SK-N-SH (cell line): Measurements from ENCODE around the gene ARHGEF12. TPM values are rescaled to one million over a fixed set of nuclear protein-coding genes. Genes with fewer than 3 reads are reported as not detected.

Experiments used
- CTCF ChIA-PET: fragments of 300-600, 350-600 bp; formaldehyde crosslinking; extraction: SDS; loops from one replicate; lab custom pipeline; 2021; lab: Yijun Ruan, JAX
- POLR2A ChIA-PET: fragments of 350-600 bp; sonication (Branson Sonifier 250); formaldehyde crosslinking; extraction: SDS; loops from one replicate; lab custom pipeline; 2020; ENCODE audit warnings: antibody characterized with exemption, inconsistent platforms; lab: Yijun Ruan, JAX
- DNase-seq: peaks from one replicate; pipeline ENCODE4 v3.0.0; 2012
- H2AFZ ChIP-seq: fragments of 200-600 bp; sonication (generic); 2 replicates; pipeline ENCODE4 v1.8.1; 2016; ENCODE audit warnings: antibody characterized with exemption, mild to moderate bottlenecking, low read depth
- H3F3A ChIP-seq: fragments of 200-600 bp; sonication (generic); replicated peaks from 2 replicates; pipeline ENCODE3; 2016; ENCODE audit warnings: antibody characterized with exemption, mild to moderate bottlenecking; ENCODE audit not compliant: insufficient read depth
- H3K27ac ChIP-seq, 2 experiments: fragments of 200-500 bp in 1 of 2; fragments of 200-600 bp in 1 of 2; sonication (Bioruptor generic) in 1 of 2; sonication (generic), shearing (Covaris generic) in 1 of 2; 2 replicates each; pipeline versions ENCODE4 v1.5.1 to v1.6.1; 2014 to 2016; ENCODE audit warnings: low read depth in 2 of 2, inconsistent platforms in 1 of 2, low read length in 1 of 2, mild to moderate bottlenecking in 1 of 2, mixed read lengths in 1 of 2
- H3K27me3 ChIP-seq: fragments of 200-600 bp; sonication (generic), shearing (Covaris generic); 2 replicates; pipeline ENCODE4 v1.6.1; 2016; ENCODE audit warnings: mixed run types; ENCODE audit not compliant: insufficient read depth
- H3K36me3 ChIP-seq, 2 experiments: fragments of 200-500 bp in 1 of 2; fragments of 200-600 bp in 1 of 2; sonication (Bioruptor generic) in 1 of 2; sonication (generic) in 1 of 2; replicated peaks in 1 of 2; 2 replicates each; pipeline versions ENCODE3 to v1.5.1; 2014 to 2016; ENCODE audit warnings: low read length in 1 of 2, mild to moderate bottlenecking in 1 of 2; ENCODE audit not compliant: insufficient read depth in 2 of 2, control insufficient read depth in 1 of 2
- H3K4me1 ChIP-seq, 2 experiments: fragments of 200-500 bp in 1 of 2; fragments of 200-600 bp in 1 of 2; sonication (Bioruptor generic) in 1 of 2; sonication (generic), shearing (Covaris generic) in 1 of 2; 2 replicates each; pipeline versions ENCODE4 v1.5.1 to v1.6.1; 2014 to 2016; ENCODE audit warnings: low read depth in 1 of 2, low read length in 1 of 2, mixed run types in 1 of 2; ENCODE audit not compliant: insufficient read depth in 2 of 2, control insufficient read depth in 1 of 2
- H3K4me2 ChIP-seq: fragments of 200-600 bp; sonication (generic), shearing (Covaris generic); 2 replicates; pipeline ENCODE4 v1.6.1; 2017; ENCODE audit warnings: mixed run types
- H3K4me3 ChIP-seq, 2 experiments: fragments of 200-500 bp in 1 of 2; fragments of 200-600 bp in 1 of 2; sonication (Bioruptor generic) in 1 of 2; sonication (generic), shearing (Covaris generic) in 1 of 2; 2 replicates each; pipeline versions ENCODE4 v1.5.1 to v1.8.1; 2014 to 2016; ENCODE audit warnings: low read depth in 2 of 2, inconsistent platforms in 1 of 2, low read length in 1 of 2, mild to moderate bottlenecking in 1 of 2, mixed read lengths in 1 of 2, moderate library complexity in 1 of 2
- H3K79me2 ChIP-seq: fragments of 200-600 bp; sonication (generic); 2 replicates; pipeline ENCODE4 v1.8.1; 2017; ENCODE audit warnings: mild to moderate bottlenecking; ENCODE audit not compliant: insufficient read depth
- H3K9ac ChIP-seq: fragments of 200-600 bp; sonication (generic); 2 replicates; pipeline ENCODE4 v1.6.1; 2017; ENCODE audit warnings: mixed run types
- H3K9me2 ChIP-seq: fragments of 200-600 bp; sonication (generic); 2 replicates; pipeline ENCODE4 v1.6.1; 2017; ENCODE audit warnings: mixed run types
- H3K9me3 ChIP-seq: fragments of 200-600 bp; sonication (generic); 2 replicates; pipeline ENCODE4 v1.6.1; 2017; ENCODE audit warnings: mixed run types, mild to moderate bottlenecking, moderate library complexity
- H4K20me1 ChIP-seq: fragments of 200-600 bp; sonication (generic); 2 replicates; pipeline ENCODE4 v1.6.1; 2017; ENCODE audit warnings: mild to moderate bottlenecking, mixed run types; ENCODE audit not compliant: insufficient read depth
- CHD2 ChIP-seq: fragments of 150-350 bp; IDR thresholded peaks from 2 replicates; pipeline ENCODE4 v1.6.1; 2018; ENCODE audit warnings: low read length; ENCODE audit not compliant: partially characterized antibody
- EP300 ChIP-seq, 2 experiments: IDR thresholded peaks; 2 replicates each; pipeline versions ENCODE4 v1.4.0 to v1.6.1; 2012; ENCODE audit warnings: borderline replicate concordance in 1 of 2, low read depth in 1 of 2, low read length in 1 of 2
- FOSL2 ChIP-seq: IDR thresholded peaks from 2 replicates; pipeline ENCODE4 v1.4.0; 2012; ENCODE audit warnings: low read depth, mild to moderate bottlenecking, moderate library complexity, borderline replicate concordance
- FOXJ3 ChIP-seq: sonication (generic); formaldehyde crosslinking; IDR thresholded peaks from 2 replicates; pipeline ENCODE4 v1.5.1; 2020; ENCODE audit warnings: mild to moderate bottlenecking, missing genetic modification reagents
- FOXM1 ChIP-seq: IDR thresholded peaks from 2 replicates; pipeline ENCODE4 v1.4.0; 2012; ENCODE audit warnings: low read depth, mild to moderate bottlenecking
- GABPA ChIP-seq: IDR thresholded peaks from 2 replicates; pipeline ENCODE4 v1.4.0; 2012; ENCODE audit warnings: low read depth, mild to moderate bottlenecking
- JUND ChIP-seq: IDR thresholded peaks from 2 replicates; pipeline ENCODE4 v1.4.0; 2012
- MAX ChIP-seq: IDR thresholded peaks from 2 replicates; pipeline ENCODE4 v1.4.0; 2012; ENCODE audit warnings: low read depth
- MEF2A ChIP-seq: IDR thresholded peaks from 2 replicates; pipeline ENCODE4 v1.4.0; 2012; ENCODE audit warnings: low read depth, borderline replicate concordance
- MXI1 ChIP-seq: IDR thresholded peaks from 2 replicates; pipeline ENCODE4 v1.6.1; 2012; ENCODE audit warnings: mild to moderate bottlenecking, low read depth, low read length, improper control_type of control experiment
- NFIC ChIP-seq: IDR thresholded peaks from 2 replicates; pipeline ENCODE4 v1.4.0; 2012; ENCODE audit warnings: borderline replicate concordance
- NRF1 ChIP-seq: IDR thresholded peaks from 2 replicates; pipeline ENCODE4 v1.6.1; 2012; ENCODE audit warnings: low read depth, mild to moderate bottlenecking, low read length
- PBX3 ChIP-seq: IDR thresholded peaks from 2 replicates; pipeline ENCODE4; 2012
- POLR2AphosphoS5 ChIP-seq: IDR thresholded peaks from 2 replicates; pipeline ENCODE4 v1.6.1; 2012; ENCODE audit warnings: low read depth, low read length
- RAD21 ChIP-seq: IDR thresholded peaks from 2 replicates; pipeline ENCODE4 v1.6.1; 2012; ENCODE audit warnings: mild to moderate bottlenecking, low read length
- RCOR1 ChIP-seq: fragments of 150-350 bp; IDR thresholded peaks from 2 replicates; pipeline ENCODE4 v1.6.1; 2017; ENCODE audit warnings: antibody characterized with exemption, low read length
- RXRA ChIP-seq: IDR thresholded peaks from 2 replicates; pipeline ENCODE4 v1.4.0; 2012; ENCODE audit warnings: low read depth, mild to moderate bottlenecking, borderline replicate concordance
- SMC3 ChIP-seq: IDR thresholded peaks from 2 replicates; pipeline ENCODE4 v1.6.1; 2012; ENCODE audit warnings: low read depth, low read length, improper control_type of control experiment
- TCF12 ChIP-seq: IDR thresholded peaks from 2 replicates; pipeline ENCODE4 v1.4.0; 2012
- TEAD4 ChIP-seq: IDR thresholded peaks from 2 replicates; pipeline ENCODE4 v1.4.0; 2012; ENCODE audit warnings: mild to moderate bottlenecking, borderline replicate concordance; ENCODE audit not compliant: insufficient read depth
- YY1 ChIP-seq: IDR thresholded peaks from 2 replicates; pipeline ENCODE4 v1.4.0; 2012; ENCODE audit warnings: low read depth, mild to moderate bottlenecking
- ZBTB33 ChIP-seq: IDR thresholded peaks from 2 replicates; pipeline ENCODE4 v1.4.0; 2012; ENCODE audit warnings: low read depth, borderline replicate concordance
- WGBS: methylation state at CpG from one replicate; pipeline ENCODE4 v1.1.6; 2017; ENCODE audit warnings: low lambda C conversion rate; 5-methylcytosine and 5-hydroxymethylcytosine counted together
- polyA plus RNA-seq, 3 experiments: library from polyadenylated mRNA; depleted of rRNA; stranded (reverse); fragments of >200 nt; gene quantifications; 2 replicates each; pipeline ENCODE4 v1.2.3, GENCODE V29; 2012

The ARHGEF12 gene
- polyA plus RNA-seq, 1 of the 3 experiments (the other 2 are of a cell fraction): 12.3 TPM

GRCh38 chr11:120330045-120330444, 6.2 kb upstream of the ARHGEF12 start:
- Histone ChIP-seq H3K4me3 (no peak overlapping the region), H3K4me2 (peak overlapping the region; percentile 34; the same call in 1 of the 2 replicates), H2AFZ (no peak overlapping the region), H3K27me3 (no peaks in the 10 kb centered on the region), H3F3A (peaks cover 46% of the 10 kb centered on the region), H3K36me3 (peaks cover 10 to 15% of the 10 kb centered on the region in 2 experiments), H3K27ac (peak overlapping the region; percentile 20 to 95; a peak in 3 of 4 replicates), H3K9me2 (no peaks in the 10 kb centered on the region), H3K4me1 (peaks cover 7 to 54% of the 10 kb centered on the region in 2 experiments), H3K9ac (no peak overlapping the region; the same call in 1 of the 2 replicates), H4K20me1 (no peaks in the 10 kb centered on the region), H3K9me3 (no peaks in the 10 kb centered on the region), H3K79me2 (peaks cover 45% of the 10 kb centered on the region)
- ChIA-PET CTCF (no interaction called here), POLR2A (no interaction called here)
- TF ChIP-seq SMC3 (no peak), NFIC (no peak), RAD21 (no peak), CHD2 (no peak), FOXJ3 (no peak), RCOR1 (no peak)
- WGBS: 98% methylated on average over 6 of the region's 6 CpGs
- DNase-seq: no peak

GRCh38 chr11:120331301-120331996, 4.8 kb upstream of the ARHGEF12 start:
- H3K79me2 ChIP-seq: peaks cover 35% of the 10 kb centered on the region
- H3K4me2 ChIP-seq: peak overlapping the region; percentile 60
- peak overlapping the region; percentile 56 for H3K9ac ChIP-seq
- 44% methylated on average over 1 of the region's 2 CpGs for WGBS
- no peaks in the 10 kb centered on the region for H3K9me2 ChIP-seq
- TF ChIP-seq ZBTB33 (0 out of 2 replicates have a peak, but pooled peaks have one; percentile 28), RAD21 (no peak), NRF1 (no peak), MXI1 (no peak), RCOR1 (no peak), YY1 (no peak), MAX (peak; percentile 51; the same call in 1 of the 2 replicates), JUND (peak; percentile 94), FOSL2 (peak; percentile 90), CHD2 (no peak), NFIC (peak; percentile 83), TCF12 (peak; percentile 81), FOXM1 (peak; percentile 15; the same call in 1 of the 2 replicates), POLR2AphosphoS5 (no peak; the same call in 1 of the 2 replicates), EP300 (IDR thresholded peaks at IDR 0.05; ENCODE audit: borderline replicate concordance in 1 of 2, low read depth in 1 of 2, low read length in 1 of 2) (peak in 1 of 2 experiments; percentile 86; a peak in 2 of 4 replicates), PBX3 (peak; percentile 89), TEAD4 (peak; percentile 95), RXRA (peak; percentile 53; the same call in 1 of the 2 replicates), MEF2A (peak; percentile 51; the same call in 1 of the 2 replicates), GABPA (no peak; the same call in 1 of the 2 replicates)
- H3K27me3 ChIP-seq: no peaks in the 10 kb centered on the region
- no peaks in the 10 kb centered on the region for H3K9me3 ChIP-seq
- CTCF ChIA-PET: interaction anchor here (0.7 to 1.6 kb wide), 3 partner anchors 96 to 864 kb away, joined by 3 to 5 read pairs (median 4); no protein-coding TSS in a partner anchor
- peak overlapping the region; percentile 75 to 95 for H3K27ac ChIP-seq
- H4K20me1 ChIP-seq: no peaks in the 10 kb centered on the region
- H3K4me1 ChIP-seq: peaks cover 3 to 54% of the 10 kb centered on the region in 2 experiments
- peaks cover 49% of the 10 kb centered on the region for H3F3A ChIP-seq
- no peak for DNase-seq
- H3K4me3 ChIP-seq: no peak overlapping the region; a peak in 1 of 4 replicates
- peaks cover 10 to 15% of the 10 kb centered on the region in 2 experiments for H3K36me3 ChIP-seq
- POLR2A ChIA-PET: no interaction called here
- no peak overlapping the region for H2AFZ ChIP-seq
